Left ventricle myocardium inferior (tissue), 1 donor: ENCODE results near the gene EEFSEC. TPM values are rescaled to one million over a fixed set of nuclear protein-coding genes. Genes with fewer than 3 reads are reported as not detected.

Experiments
- DNase-seq: peaks from one replicate; pipeline ENCODE4 v3.0.0-alpha.2; 2020
- H3K27ac ChIP-seq: fragments of 200-600 bp; replicated peaks from 2 replicates; pipeline ENCODE4 v1.8.0; 2021
- H3K27me3 ChIP-seq: fragments of 200-600 bp; 2 replicates; pipeline ENCODE4 v1.8.0; 2021; ENCODE audit warnings: low read depth
- H3K36me3 ChIP-seq: fragments of 200-600 bp; 2 replicates; pipeline ENCODE4 v1.8.0; 2021
- H3K4me1 ChIP-seq: fragments of 200-600 bp; 2 replicates; pipeline ENCODE4 v1.8.0; 2021
- H3K4me3 ChIP-seq: fragments of 200-600 bp; 2 replicates; pipeline ENCODE4 v1.8.0; 2021; ENCODE audit warnings: mild to moderate bottlenecking, moderate library complexity
- H3K9me3 ChIP-seq: fragments of 200-600 bp; replicated peaks from 2 replicates; pipeline ENCODE4 v1.8.0; 2021
- intact Hi-C: fragments of 100-400 bp; cut with micrococcal nuclease; formaldehyde crosslinking; loops from one replicate; pipeline ENCODE4 v1.11.0; 2022
- total RNA-seq: library from RNA; stranded (reverse); fragmentation: NEBNext Ultra II Directional; extraction: Animal tissue kit (Norgen Biotek cat#: 25700); gene quantifications from one replicate; pipeline ENCODE4 v1.2.1, GENCODE V29; 2021
- TF ChIP-seq, protein P1 (sequence below): fragments of 200-600 bp; IDR thresholded peaks from 2 replicates; pipeline ENCODE4 v1.8.0; 2021; ENCODE audit warnings: antibody characterized with exemption, mild to moderate bottlenecking, borderline replicate concordance
- donor health status: DM: no; HTN: yes; CAD: no; lungs with severe emphysema.

The EEFSEC gene
- total RNA-seq, 1 donor from 2014 or later, result 23.7 TPM

DNA sequence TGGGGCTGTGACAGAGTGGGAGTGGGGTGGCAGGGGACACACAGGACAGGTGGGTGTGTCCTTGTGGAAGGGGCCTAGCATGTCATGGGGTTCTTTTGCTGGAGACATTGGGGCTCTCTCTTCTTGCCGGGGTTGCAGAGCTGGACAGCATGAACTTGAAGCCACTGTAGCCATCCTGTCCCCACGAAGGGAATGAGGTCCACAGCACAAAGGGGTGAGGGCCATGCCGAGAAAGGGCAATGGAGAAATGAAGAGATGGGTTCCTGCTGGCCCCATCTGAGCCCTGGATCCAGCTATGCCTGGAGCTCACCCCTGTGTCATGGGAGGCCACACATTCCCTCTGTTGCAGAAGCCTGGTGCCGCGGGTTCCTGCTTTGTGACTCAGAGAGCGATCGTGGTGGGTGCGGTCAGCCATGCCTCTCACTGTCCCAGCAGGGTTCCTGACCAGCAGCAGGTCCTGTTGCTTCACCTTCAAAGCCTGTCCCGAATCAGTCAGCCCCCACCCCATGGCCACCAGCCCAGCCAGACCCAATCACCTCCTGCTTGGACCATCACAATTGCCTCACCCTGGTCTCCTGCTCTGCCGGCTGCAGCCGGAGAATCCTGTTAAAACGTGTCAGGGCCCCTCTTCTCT lies 263.4 kb downstream of the EEFSEC start:
- no peaks in the 10 kb centered on the region for H3K4me1 ChIP-seq
- no peaks in the 10 kb centered on the region for H3K36me3 ChIP-seq
- no peaks in the 10 kb centered on the region for H3K27me3 ChIP-seq
- intact Hi-C loops, result no loop called here
- H3K9me3 ChIP-seq, result peaks cover 6% of the 10 kb centered on the region
- TF ChIP-seq, protein P1, sequence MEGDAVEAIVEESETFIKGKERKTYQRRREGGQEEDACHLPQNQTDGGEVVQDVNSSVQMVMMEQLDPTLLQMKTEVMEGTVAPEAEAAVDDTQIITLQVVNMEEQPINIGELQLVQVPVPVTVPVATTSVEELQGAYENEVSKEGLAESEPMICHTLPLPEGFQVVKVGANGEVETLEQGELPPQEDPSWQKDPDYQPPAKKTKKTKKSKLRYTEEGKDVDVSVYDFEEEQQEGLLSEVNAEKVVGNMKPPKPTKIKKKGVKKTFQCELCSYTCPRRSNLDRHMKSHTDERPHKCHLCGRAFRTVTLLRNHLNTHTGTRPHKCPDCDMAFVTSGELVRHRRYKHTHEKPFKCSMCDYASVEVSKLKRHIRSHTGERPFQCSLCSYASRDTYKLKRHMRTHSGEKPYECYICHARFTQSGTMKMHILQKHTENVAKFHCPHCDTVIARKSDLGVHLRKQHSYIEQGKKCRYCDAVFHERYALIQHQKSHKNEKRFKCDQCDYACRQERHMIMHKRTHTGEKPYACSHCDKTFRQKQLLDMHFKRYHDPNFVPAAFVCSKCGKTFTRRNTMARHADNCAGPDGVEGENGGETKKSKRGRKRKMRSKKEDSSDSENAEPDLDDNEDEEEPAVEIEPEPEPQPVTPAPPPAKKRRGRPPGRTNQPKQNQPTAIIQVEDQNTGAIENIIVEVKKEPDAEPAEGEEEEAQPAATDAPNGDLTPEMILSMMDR, result no peak
- no peak overlapping the region for H3K4me3 ChIP-seq
- no peak for DNase-seq
- H3K27ac ChIP-seq, result no peak overlapping the region

- no peak for DNase-seq
- intact Hi-C loops, result no loop called here
- no peaks in the 10 kb centered on the region for H3K36me3 ChIP-seq
- H3K9me3 ChIP-seq, result peaks cover 6% of the 10 kb centered on the region
- H3K4me1 ChIP-seq, result no peaks in the 10 kb centered on the region
- no peak overlapping the region for H3K27ac ChIP-seq
- no peak overlapping the region for H3K4me3 ChIP-seq
- no peaks in the 10 kb centered on the region for H3K27me3 ChIP-seq
- TF ChIP-seq, protein P1, result no peak
These were observed 265.6 kb downstream of the EEFSEC start for GRCh38 chr3:128418900-128419299.

- intact Hi-C loops, result no loop called here
- TF ChIP-seq, protein P1, result no peak
- Histone ChIP-seq H3K4me1 (no peaks in the 10 kb centered on the region), H3K9me3 (peaks cover 6% of the 10 kb centered on the region), H3K27ac (no peak overlapping the region), H3K36me3 (no peaks in the 10 kb centered on the region), H3K4me3 (no peak overlapping the region), H3K27me3 (no peaks in the 10 kb centered on the region)
- DNase-seq, result no peak
These were observed 266.0 kb downstream of the EEFSEC start for GRCh38 chr3:128419311-128419710.

GRCh38 chr3:128420289-128420688 lies 267.0 kb downstream of the EEFSEC start:
- Histone ChIP-seq H3K4me3 (no peak overlapping the region), H3K4me1 (peaks cover 2% of the 10 kb centered on the region), H3K9me3 (peaks cover 6% of the 10 kb centered on the region), H3K27me3 (no peaks in the 10 kb centered on the region), H3K27ac (no peak overlapping the region), H3K36me3 (no peaks in the 10 kb centered on the region)
- TF ChIP-seq, protein P1, result no peak
- intact Hi-C loops, result loop anchor here (10.0 kb wide), 1 partner anchor 185 kb away; no protein-coding TSS in a partner anchor
- no peak for DNase-seq

- H3K27me3 ChIP-seq, result no peaks in the 10 kb centered on the region
- DNase-seq, result no peak
- intact Hi-C loops, result loop anchor here (10.0 kb wide), 1 partner anchor 184 kb away; no protein-coding TSS in a partner anchor
- peaks cover 8% of the 10 kb centered on the region for H3K4me1 ChIP-seq
- H3K36me3 ChIP-seq, result no peaks in the 10 kb centered on the region
- no peak overlapping the region for H3K4me3 ChIP-seq
- H3K9me3 ChIP-seq, result peaks cover 6% of the 10 kb centered on the region
- TF ChIP-seq, protein P1, result no peak
- no peak overlapping the region for H3K27ac ChIP-seq
These were observed 267.6 kb downstream of the EEFSEC start for GRCh38 chr3:128420720-128421438.
